A549 (cell line): ENCODE measurements around the gene MAP3K5.

Experiments used
- CTCF ChIP-seq: fragments of >200 bp; sonication (Bioruptor Twin); formaldehyde crosslinking; IDR thresholded peaks from 3 replicates; pipeline ENCODE4 v1.5.1; 2016
- POLR2A ChIP-seq: IDR thresholded peaks from 2 replicates; pipeline ENCODE4 v1.6.1; 2012; ENCODE audit warnings: mild to moderate bottlenecking, low read length

GRCh38 chr6:136550045-136550329 lies 242.3 kb downstream of the MAP3K5 start:
- TF ChIP-seq POLR2A (no peak), CTCF (no peak)
